ELR (cell line): ENCODE results near the gene OCRL.
A peak's percentile ranks its signal among the peaks of the same experiment; 100 is the strongest.
"Not testable (repeated sequence)": the region's sequence is repeated elsewhere in the genome, so short reads cannot be mapped to it uniquely, and the experiment has no call there.

Experiments
- DNase-seq: peaks from one replicate; pipeline ENCODE4 v3.0.0-alpha.2; 2015; ENCODE audit warnings: low read depth

Gene OCRL

GRCh38 chrX:129534816-129535578 lies 5.1 kb upstream of the OCRL start:
- peak; percentile 69 for DNase-seq

GRCh38 chrX:129540722-129541184 lies 694 bp downstream of the OCRL start:
- DNase-seq = peak; percentile 33

DNA sequence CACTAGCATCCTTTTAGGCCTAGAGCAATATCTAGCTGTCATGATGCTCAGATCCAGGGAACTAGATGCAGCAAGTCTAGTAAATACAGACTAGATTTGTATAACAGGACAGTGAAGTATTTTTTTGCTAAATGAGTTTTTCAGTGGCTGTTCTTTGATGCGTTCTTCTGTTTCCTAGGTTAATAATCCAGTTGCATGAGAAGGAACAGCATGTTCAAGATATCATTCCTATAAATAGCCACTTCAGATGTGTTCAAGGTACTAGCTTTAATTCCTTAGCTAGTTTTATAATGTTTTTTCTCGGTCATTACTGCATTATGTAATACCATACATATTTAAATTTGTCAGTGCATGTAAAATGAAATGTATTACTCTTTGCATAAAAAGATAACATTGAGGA lies 4.7 kb downstream of the OCRL start:
- no peak for DNase-seq

- no peak for DNase-seq
These were observed 5.3 kb downstream of the OCRL start for GRCh38 chrX:129545408-129545807.

DNA sequence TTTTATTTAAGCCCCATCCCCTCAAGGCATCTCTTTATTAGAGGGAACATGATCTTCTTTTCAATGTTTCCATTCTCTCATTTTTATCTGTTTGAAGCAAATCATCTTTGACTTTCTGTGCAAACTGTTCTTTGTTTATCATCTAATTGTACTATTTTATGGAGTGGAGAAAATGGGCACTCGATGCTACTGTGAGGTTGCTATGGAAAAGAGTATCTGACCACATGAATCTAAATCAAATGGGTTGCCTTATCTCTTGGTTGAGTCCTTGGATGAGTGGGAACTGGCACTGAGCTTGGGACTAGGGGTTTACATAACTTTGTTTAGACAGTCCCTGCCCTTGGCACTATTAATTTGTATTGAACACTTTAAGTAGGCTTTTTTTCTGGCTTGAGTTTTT lies 9.1 kb downstream of the OCRL start:
- no peak for DNase-seq

- DNase-seq = no peak
These were observed 13.7 kb downstream of the OCRL start for GRCh38 chrX:129553619-129554288.

DNA sequence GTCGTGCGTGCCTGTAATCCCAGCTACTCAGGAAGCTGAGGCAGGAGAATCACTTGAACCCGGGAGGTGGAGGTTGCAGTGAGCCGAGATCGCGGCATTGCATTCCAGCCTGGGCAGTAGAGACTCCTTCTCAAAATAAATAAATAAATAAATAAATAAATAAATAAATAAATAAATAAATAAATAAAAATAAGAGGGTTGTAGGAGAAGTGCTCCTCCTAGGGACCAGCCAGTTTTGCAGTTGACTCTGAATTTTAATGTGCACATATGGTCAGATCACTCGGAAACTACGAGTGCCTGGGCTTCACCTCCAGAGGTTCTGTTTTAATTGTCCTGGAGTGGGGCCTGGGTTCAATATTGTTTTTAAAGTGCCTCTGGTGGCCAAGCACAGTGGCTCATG lies 14.8 kb downstream of the OCRL start:
- not testable (repeated sequence) for DNase-seq

DNA sequence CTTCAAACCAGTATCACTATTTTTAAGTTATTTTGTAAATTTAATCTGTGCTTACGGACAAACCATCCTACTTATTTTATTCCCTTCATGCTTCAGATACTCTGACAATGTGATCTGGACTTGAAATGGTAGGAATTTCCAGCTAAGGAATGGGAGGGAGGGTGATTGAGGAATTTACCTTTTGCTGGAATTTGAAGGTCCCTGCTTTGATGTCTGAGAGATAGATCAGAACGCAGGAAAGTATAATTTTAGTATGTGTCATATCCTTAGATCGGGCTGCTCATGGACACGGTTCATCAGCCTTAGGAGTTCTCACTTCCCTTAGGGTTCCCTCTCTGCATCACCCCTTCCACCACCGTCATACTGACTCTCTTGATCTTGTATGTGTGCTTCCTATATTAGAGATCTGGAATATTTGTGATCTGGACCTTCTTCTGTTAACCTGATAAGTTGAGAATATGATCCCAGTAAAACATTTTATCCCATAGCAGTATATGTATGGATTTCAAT lies 16.8 kb downstream of the OCRL start:
- DNase-seq = no peak

GRCh38 chrX:129557844-129558480 lies 17.9 kb downstream of the OCRL start:
- no peak for DNase-seq

GRCh38 chrX:129559783-129560182 lies 19.7 kb downstream of the OCRL start:
- DNase-seq = peak; percentile 7

DNA sequence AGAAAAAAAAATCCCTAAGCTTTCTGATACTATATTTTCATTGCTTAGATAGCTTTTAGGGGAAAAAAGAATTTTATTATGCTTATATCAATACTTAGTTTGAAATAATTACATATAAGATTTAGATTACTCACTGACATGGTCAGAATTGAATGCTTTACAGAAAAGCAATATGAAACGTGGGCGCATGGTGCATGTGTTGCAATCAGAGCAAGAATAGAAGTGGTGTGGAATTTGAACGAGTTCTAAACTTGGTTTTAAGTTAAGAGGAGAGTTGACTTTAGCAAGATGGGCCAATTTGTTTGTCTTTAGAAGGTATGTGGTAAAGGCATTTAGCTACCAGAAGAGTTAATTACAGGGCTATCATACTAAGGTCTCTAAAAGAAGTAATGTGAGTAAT lies 21.4 kb downstream of the OCRL start:
- DNase-seq = no peak

- DNase-seq = not testable (repeated sequence)
These were observed 24.3 kb downstream of the OCRL start for GRCh38 chrX:129564345-129564744.

DNA sequence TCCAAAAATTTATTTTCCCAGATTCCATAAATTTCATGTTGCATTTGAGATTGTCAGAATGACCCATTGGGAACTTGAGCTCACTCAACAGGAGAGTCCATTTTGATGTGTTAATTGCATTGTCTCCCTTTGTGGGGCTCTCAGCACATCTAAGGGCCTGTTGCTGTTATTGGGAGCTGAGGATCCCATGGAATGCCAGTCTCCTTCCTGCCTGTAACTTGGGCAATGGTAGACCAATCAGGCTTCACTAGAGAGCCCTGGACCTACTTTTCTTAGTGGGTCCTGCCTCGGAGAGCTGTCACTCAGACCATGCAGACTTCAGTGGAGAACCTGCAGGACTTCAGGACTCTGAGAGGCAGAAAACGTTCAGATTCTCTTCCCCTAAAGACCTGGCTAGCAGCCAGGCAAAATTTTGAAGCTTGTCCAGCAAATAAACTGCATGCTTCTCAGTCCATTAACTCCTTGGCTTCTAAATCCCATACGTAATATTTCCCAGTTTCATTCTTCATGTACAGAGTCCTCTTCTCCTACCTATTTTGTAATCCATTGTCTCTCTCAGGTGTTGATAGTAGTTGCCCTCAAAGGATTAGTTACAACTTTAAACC lies 25.1 kb downstream of the OCRL start:
- no peak for DNase-seq

DNA sequence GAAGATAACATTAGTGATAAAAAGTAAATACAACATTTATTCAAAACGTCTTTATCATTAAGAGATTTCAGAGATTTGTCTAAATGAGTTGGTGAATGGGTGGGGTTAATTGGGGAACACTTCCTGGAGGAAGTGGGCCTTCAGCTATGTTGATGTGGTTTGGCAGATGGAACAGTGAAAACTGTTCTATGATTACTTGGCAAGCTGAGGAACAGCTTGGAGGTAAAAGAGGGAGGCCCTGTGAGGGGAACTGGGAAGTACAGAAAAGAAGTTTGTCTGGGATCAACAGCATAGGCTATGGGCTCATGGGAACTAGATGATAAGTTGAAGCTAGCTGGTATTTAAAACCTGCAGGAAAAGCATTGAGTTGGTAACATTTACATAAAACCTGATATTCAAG lies 26.0 kb downstream of the OCRL start:
- no peak for DNase-seq

DNA sequence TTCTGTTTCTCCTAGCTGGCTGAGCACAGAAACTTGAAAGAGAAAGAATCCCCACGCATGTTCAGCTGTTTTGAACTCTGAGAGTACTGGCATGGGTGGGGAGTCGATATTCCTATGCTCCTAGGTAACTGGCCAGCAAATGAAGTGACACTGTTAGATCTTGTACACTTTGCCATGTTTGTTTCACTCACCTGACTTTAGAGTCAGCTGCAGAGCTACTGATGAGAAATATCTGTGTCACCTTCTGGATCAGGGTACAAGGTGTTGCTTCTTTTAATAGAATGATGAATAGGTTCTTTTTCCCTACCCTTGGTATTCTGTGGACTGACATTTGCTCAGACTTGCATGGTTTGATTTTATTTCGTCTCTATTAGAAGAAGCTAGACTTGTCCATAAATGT lies 28.3 kb downstream of the OCRL start:
- no peak for DNase-seq

DNA sequence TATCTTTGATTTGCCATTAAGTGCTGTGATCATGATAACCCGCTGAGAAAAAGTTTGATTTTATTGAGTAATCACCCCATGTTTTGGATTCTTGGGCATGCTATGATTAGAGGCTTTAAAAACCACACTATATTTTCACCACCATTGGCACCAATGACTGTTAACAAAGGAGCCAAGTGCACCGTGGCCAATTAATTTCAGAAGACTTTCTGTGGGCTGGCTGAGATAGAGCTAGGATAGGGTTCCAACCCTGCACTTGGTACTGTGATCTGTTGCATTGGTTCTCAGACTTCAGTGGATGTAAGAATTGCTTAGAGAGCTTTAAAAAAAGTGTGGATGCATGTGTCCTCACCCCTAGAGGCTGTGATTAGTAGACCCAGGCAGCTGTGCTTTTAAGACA lies 32.4 kb downstream of the OCRL start:
- no peak for DNase-seq

- DNase-seq = not testable (repeated sequence)
These were observed 33.6 kb downstream of the OCRL start for GRCh38 chrX:129573652-129574051.

GRCh38 chrX:129574214-129574613 lies 34.2 kb downstream of the OCRL start:
- DNase-seq = no peak

- no peak for DNase-seq
These were observed 36.5 kb downstream of the OCRL start for GRCh38 chrX:129576539-129576938.

DNA sequence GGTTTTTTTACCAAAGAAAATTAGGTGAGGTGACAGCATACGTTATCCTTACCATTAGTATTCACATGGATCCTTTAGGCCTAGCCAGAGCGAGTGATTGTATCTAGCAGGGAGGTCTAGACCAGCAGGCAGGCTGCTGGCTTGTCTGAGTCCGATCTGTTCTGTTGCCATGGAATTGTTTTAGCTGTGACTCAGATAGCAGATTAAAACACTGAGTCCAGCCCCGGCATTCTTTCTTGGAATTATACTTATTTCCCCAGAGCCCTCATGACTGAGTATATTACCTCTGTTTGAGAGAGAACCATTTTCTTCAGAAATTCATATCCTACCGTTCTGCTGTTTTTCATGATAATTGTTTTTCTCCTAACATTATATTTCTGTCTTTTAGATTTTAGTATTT lies 37.4 kb downstream of the OCRL start:
- DNase-seq = peak; percentile 71

- no peak for DNase-seq
These were observed 37.8 kb downstream of the OCRL start for GRCh38 chrX:129577877-129578276.

GRCh38 chrX:129581904-129582303 lies 41.8 kb downstream of the OCRL start:
- DNase-seq = no peak

GRCh38 chrX:129585167-129585566 lies 45.1 kb downstream of the OCRL start:
- no peak for DNase-seq
